Activated CD8-positive, alpha-beta T cell treated with anti-CD3 and anti-CD28 coated beads for 36 hours (primary cell): Measurements from ENCODE around the gene TRIM65. TPM values are rescaled to one million over a fixed set of nuclear protein-coding genes. Genes with fewer than 3 reads are reported as not detected.
A peak's percentile ranks its signal among the peaks of the same experiment; 100 is the strongest.

Experiments
- ATAC-seq: fragments of 200-7000 bp; cut with Tn5 transposase; one replicate; pipeline ENCODE4 v1.10.0; 2021; ENCODE audit warnings: mild to moderate bottlenecking, moderate library complexity
- CTCF ChIA-PET: fragments of 350-600 bp; sonication (Branson Sonifier 250); formaldehyde crosslinking; loops from one replicate; lab custom pipeline; 2021; ENCODE audit warnings: antibody characterized with exemption; lab: Charles Lee
- POLR2A ChIA-PET: fragments of 350-600 bp; sonication (Branson Sonifier 250); formaldehyde crosslinking; loops from one replicate; lab custom pipeline; 2021; ENCODE audit warnings: antibody characterized with exemption; lab: Charles Lee
- DNase-seq: peaks from one replicate; pipeline ENCODE4 v3.0.0-alpha.2; 2020
- H3K27ac Mint-ChIP-seq: one replicate; pipeline ENCODE4 v1.8.0; 2021; ENCODE audit warnings: mild to moderate bottlenecking, mixed read lengths
- H3K27me3 Mint-ChIP-seq: one replicate; pipeline ENCODE4 v1.8.0; 2021; ENCODE audit warnings: mixed read lengths
- H3K36me3 Mint-ChIP-seq: one replicate; pipeline ENCODE4 v1.8.0; 2021; ENCODE audit warnings: low read depth, mixed read lengths
- H3K4me1 Mint-ChIP-seq: one replicate; pipeline ENCODE4 v1.8.0; 2021; ENCODE audit warnings: low read depth, mixed read lengths
- H3K4me3 Mint-ChIP-seq: one replicate; pipeline ENCODE4 v1.8.0; 2021; ENCODE audit warnings: mild to moderate bottlenecking, moderate library complexity, mixed read lengths
- H3K9me3 Mint-ChIP-seq: one replicate; pipeline ENCODE4 v1.8.0; 2021; ENCODE audit warnings: mixed read lengths
- intact Hi-C: fragments of 100-400 bp; cut with micrococcal nuclease; formaldehyde crosslinking; loops from one replicate; pipeline ENCODE4 v1.10.0; 2022
- total RNA-seq, 2 experiments: library from RNA; stranded (reverse); gene quantifications; one replicate each; pipeline ENCODE4 v1.2.3, GENCODE V29; 2021
- TF ChIP-seq, protein P1 (sequence below): fragments of 200-600 bp; IDR thresholded peaks from one replicate; pipeline ENCODE4 v1.8.0; 2022; ENCODE audit warnings: antibody characterized with exemption, mild to moderate bottlenecking

TRIM65 gene
- total RNA-seq, 2 experiments from 2014 or later, result 37.1 to 42.2 TPM

- CTCF ChIA-PET, result interaction anchor here (0.7 to 1.4 kb wide), 4 partner anchors 14 to 83 kb away, joined by 3 to 5 read pairs (median 4); partner anchors contain the start of gene CDK3
Measured at GRCh38 chr17:75941442-75941819, 44.7 kb upstream of the TRIM65 start.

DNA sequence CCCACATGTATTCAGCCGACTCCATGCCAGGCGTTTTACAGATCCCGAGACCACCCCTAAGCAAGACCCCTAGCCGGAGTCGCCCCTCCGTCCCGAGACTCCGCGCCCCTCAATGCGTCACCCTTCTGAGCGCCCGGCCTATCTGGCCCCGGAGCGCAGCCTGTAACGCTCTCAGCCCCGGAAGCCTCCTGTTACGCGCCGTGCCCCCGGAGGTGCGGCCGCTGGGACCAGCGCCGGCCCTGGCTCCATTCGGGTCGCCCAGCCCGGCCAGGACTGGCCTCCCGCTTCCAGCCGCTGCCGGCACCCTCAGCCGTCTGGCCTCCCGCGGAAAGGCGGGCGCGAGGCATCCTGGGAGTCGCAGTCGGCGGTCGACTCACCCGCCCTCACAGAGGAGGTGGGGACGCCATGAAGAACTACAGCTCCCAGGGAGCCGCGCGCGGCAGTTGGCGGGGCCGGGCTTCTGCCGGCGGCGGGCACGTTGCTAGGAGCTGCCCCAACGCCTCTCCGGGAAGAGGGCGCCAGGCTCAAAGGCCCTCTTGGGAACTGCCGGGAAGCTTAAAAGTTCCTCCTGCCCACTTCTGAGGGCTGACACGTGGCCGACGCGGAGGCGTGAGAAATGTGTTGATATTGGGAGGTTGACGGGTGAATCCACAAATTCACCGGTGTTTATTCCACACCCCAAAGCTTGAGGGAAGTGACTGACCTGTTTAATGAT is 44.1 kb upstream of the TRIM65 start, which contains the start of gene FBF1:
FBF1 (minus strand) TSS at position 316 of the 715 bp plus-strand sequence. CDS start 2,893 bp downstream, outside the sequence.
- Mint-ChIP-seq H3K27me3 (no peaks in the 10 kb centered on the region), H3K4me3 (peak within 1 kb of the TSS; percentile 86), H3K36me3 (no peaks in the 10 kb centered on the region), H3K27ac (peak within 1 kb of the TSS; percentile 86), H3K4me1 (peaks cover 12% of the 10 kb centered on the region), H3K9me3 (no peaks in the 10 kb centered on the region)
- DNase-seq (peak; percentile 93), ATAC-seq (peak; percentile 99)
- ChIA-PET CTCF (interaction anchor here (0.7 to 1.4 kb wide), 4 partner anchors 13 to 83 kb away, joined by 3 to 5 read pairs (median 4); partner anchors contain the start of gene CDK3), POLR2A (interaction anchor here (0.7 to 0.8 kb wide), 2 partner anchors 35 to 422 kb away, joined by 3 read pairs; no protein-coding TSS in a partner anchor)
- TF ChIP-seq, protein P1, sequence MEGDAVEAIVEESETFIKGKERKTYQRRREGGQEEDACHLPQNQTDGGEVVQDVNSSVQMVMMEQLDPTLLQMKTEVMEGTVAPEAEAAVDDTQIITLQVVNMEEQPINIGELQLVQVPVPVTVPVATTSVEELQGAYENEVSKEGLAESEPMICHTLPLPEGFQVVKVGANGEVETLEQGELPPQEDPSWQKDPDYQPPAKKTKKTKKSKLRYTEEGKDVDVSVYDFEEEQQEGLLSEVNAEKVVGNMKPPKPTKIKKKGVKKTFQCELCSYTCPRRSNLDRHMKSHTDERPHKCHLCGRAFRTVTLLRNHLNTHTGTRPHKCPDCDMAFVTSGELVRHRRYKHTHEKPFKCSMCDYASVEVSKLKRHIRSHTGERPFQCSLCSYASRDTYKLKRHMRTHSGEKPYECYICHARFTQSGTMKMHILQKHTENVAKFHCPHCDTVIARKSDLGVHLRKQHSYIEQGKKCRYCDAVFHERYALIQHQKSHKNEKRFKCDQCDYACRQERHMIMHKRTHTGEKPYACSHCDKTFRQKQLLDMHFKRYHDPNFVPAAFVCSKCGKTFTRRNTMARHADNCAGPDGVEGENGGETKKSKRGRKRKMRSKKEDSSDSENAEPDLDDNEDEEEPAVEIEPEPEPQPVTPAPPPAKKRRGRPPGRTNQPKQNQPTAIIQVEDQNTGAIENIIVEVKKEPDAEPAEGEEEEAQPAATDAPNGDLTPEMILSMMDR, result no peak
- intact Hi-C loops, result no loop called here

More at GRCh38 chr17:75941442-75941819, 44.7 kb upstream of the TRIM65 start:
- Mint-ChIP-seq H3K27ac (peak overlapping the region; percentile 56), H3K4me3 (peak overlapping the region; percentile 86), H3K27me3 (no peaks in the 10 kb centered on the region), H3K9me3 (no peaks in the 10 kb centered on the region), H3K4me1 (peaks cover 12% of the 10 kb centered on the region), H3K36me3 (no peaks in the 10 kb centered on the region)
- TF ChIP-seq, protein P1, result no peak
- POLR2A ChIA-PET, result interaction anchor here (0.6 to 0.8 kb wide), 2 partner anchors 423 to 440 kb away, joined by 3 to 4 read pairs; no protein-coding TSS in a partner anchor
- intact Hi-C loops, result no loop called here
- DNase-seq, result no peak
- no peak for ATAC-seq

DNA sequence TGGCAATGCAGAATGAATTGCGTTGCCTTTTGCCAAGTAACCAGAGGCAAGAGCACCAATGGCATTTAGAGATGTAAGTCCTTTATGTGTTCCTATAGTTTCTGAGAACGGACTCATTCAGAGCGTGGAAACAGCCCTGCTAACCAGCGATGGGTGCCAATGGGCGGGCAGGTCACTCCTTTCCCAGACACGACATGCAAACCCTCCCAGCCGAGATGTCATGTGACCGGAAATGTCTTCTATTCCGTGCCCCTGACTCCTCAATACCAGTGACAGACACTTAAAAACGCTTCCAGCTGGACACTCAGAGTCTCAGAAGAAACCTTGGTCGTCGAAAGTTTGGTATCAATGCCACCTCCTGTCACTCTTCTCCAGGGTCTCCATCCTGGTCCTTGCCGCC is 40.9 kb upstream of the TRIM65 start:
- no peak for ATAC-seq
- DNase-seq, result no peak
- Mint-ChIP-seq H3K4me1 (peaks cover 12% of the 10 kb centered on the region), H3K27me3 (no peaks in the 10 kb centered on the region), H3K4me3 (no peak overlapping the region), H3K27ac (no peak overlapping the region), H3K36me3 (peaks cover 5% of the 10 kb centered on the region), H3K9me3 (no peaks in the 10 kb centered on the region)
- TF ChIP-seq, protein P1, result no peak
- intact Hi-C loops, result no loop called here
- ChIA-PET POLR2A (no interaction called here), CTCF (no interaction called here)

- ChIA-PET CTCF (interaction anchor here (1.4 kb wide), 1 partner anchor 451 kb away, joined by 3 read pairs; no protein-coding TSS in a partner anchor), POLR2A (interaction anchor here (1.7 kb wide), 1 partner anchor 13 kb away, joined by 4 read pairs; no protein-coding TSS in a partner anchor)
- intact Hi-C loops, result no loop called here
- DNase-seq, result no peak
- Mint-ChIP-seq H3K4me1 (no peaks in the 10 kb centered on the region), H3K27me3 (no peaks in the 10 kb centered on the region), H3K36me3 (peaks cover 5% of the 10 kb centered on the region), H3K4me3 (no peak overlapping the region), H3K9me3 (no peaks in the 10 kb centered on the region), H3K27ac (no peak overlapping the region)
- TF ChIP-seq, protein P1, result no peak
- ATAC-seq, result no peak
Measured at GRCh38 chr17:75933808-75934207, 37.1 kb upstream of the TRIM65 start.

GRCh38 chr17:75932852-75933251 is 36.1 kb upstream of the TRIM65 start:
- ChIA-PET CTCF (interaction anchor here (1.3 to 1.4 kb wide), 2 partner anchors 28 to 452 kb away, joined by 3 to 5 read pairs; partner anchors contain the start of gene MRPL38), POLR2A (interaction anchor here (1.7 kb wide), 1 partner anchor 12 kb away, joined by 4 read pairs; no protein-coding TSS in a partner anchor)
- H3K9me3 Mint-ChIP-seq, result no peaks in the 10 kb centered on the region
- TF ChIP-seq, protein P1, result no peak
- DNase-seq (no peak), ATAC-seq (no peak)
- intact Hi-C loops, result no loop called here
- no peak overlapping the region for H3K4me3 Mint-ChIP-seq
- peaks cover 5% of the 10 kb centered on the region for H3K36me3 Mint-ChIP-seq
- H3K4me1 Mint-ChIP-seq, result no peaks in the 10 kb centered on the region
- H3K27ac Mint-ChIP-seq, result no peak overlapping the region
- no peaks in the 10 kb centered on the region for H3K27me3 Mint-ChIP-seq
